Stimulated activated CD4-positive, alpha-beta T cell treated with anti-CD3 and anti-CD28 coated beads, Interleukin-2, amount 100 ng/mL, for 48 hours (primary cell): Measurements from ENCODE around the gene SPDYE3.
"Not testable (repeated sequence)": the region's sequence is repeated elsewhere in the genome, so short reads cannot be mapped to it uniquely, and the experiment has no call there.

Source experiments
- DNase-seq, 2 donors: peaks; one replicate each; pipeline ENCODE4 v3.0.0-alpha.2; 2020

The SPDYE3 gene

GRCh38 chr7:100352230-100352781 lies 44.8 kb downstream of the SPDYE3 start:
- DNase-seq: not testable (repeated sequence)

- no peak for DNase-seq
Observed at GRCh38 chr7:100352984-100353684, 45.6 kb downstream of the SPDYE3 start.

- no peak for DNase-seq
Observed at GRCh38 chr7:100353685-100354330, 46.3 kb downstream of the SPDYE3 start.

GRCh38 chr7:100356416-100357068 lies 49.0 kb downstream of the SPDYE3 start:
- no peak for DNase-seq

- no peak for DNase-seq
Observed at GRCh38 chr7:100357131-100357561, 49.6 kb downstream of the SPDYE3 start.

- no peak for DNase-seq
Observed at GRCh38 chr7:100358027-100358856, 50.7 kb downstream of the SPDYE3 start, which contains the start of gene PILRB. Gene PILRB (plus strand): TSS chr7:100358117. CDS start chr7:100358303, 186 bp downstream.

GRCh38 chr7:100358857-100359212 lies 51.3 kb downstream of the SPDYE3 start:
- DNase-seq: no peak

GRCh38 chr7:100360135-100360854 lies 52.8 kb downstream of the SPDYE3 start:
- no peak for DNase-seq

- no peak for DNase-seq
Observed at GRCh38 chr7:100363098-100363497, 55.6 kb downstream of the SPDYE3 start.

GRCh38 chr7:100363797-100364196 lies 56.3 kb downstream of the SPDYE3 start:
- DNase-seq: not testable (repeated sequence)

GRCh38 chr7:100364480-100364879 lies 57.0 kb downstream of the SPDYE3 start:
- DNase-seq: no peak

- DNase-seq: not testable (repeated sequence)
Observed at GRCh38 chr7:100365998-100366367, 58.5 kb downstream of the SPDYE3 start.

- no peak for DNase-seq
Observed at GRCh38 chr7:100366411-100367250, 59.1 kb downstream of the SPDYE3 start.

- DNase-seq: no peak
Observed at GRCh38 chr7:100367251-100367620, 59.7 kb downstream of the SPDYE3 start.

- DNase-seq: no peak
Observed at GRCh38 chr7:100367676-100368613, 60.4 kb downstream of the SPDYE3 start.

GRCh38 chr7:100369105-100369504 lies 61.6 kb downstream of the SPDYE3 start:
- no peak for DNase-seq

- DNase-seq: no peak
Observed at GRCh38 chr7:100370303-100370702, 62.8 kb downstream of the SPDYE3 start.

- DNase-seq: no peak
Observed at GRCh38 chr7:100370746-100371145, 63.2 kb downstream of the SPDYE3 start.

GRCh38 chr7:100371561-100372171 lies 64.2 kb downstream of the SPDYE3 start:
- no peak for DNase-seq
